T-helper 1 cell treated with Interleukin-12 subunit alpha and Interleukin-12 subunit beta and Interleukin-4 antibody, amounts not matched to agents 30 μg/mL and 1 μg/mL, for 36 hours (primary cell): ENCODE data around the gene MCF2L2.
A peak's percentile ranks its signal among the peaks of the same experiment; 100 is the strongest.

Source experiments
- H3K27ac Mint-ChIP-seq: one replicate; pipeline ENCODE4 v1.8.0; 2021; ENCODE audit warnings: mild to moderate bottlenecking, mixed read lengths
- H3K27me3 Mint-ChIP-seq: one replicate; pipeline ENCODE4 v1.8.0; 2021; ENCODE audit warnings: low read depth, mixed read lengths
- H3K36me3 Mint-ChIP-seq: one replicate; pipeline ENCODE4 v1.8.0; 2021; ENCODE audit warnings: low read depth, mixed read lengths
- H3K4me1 Mint-ChIP-seq: one replicate; pipeline ENCODE4 v1.8.0; 2021; ENCODE audit warnings: low read depth, mixed read lengths
- H3K4me3 Mint-ChIP-seq: one replicate; pipeline ENCODE4 v1.8.0; 2021; ENCODE audit warnings: mild to moderate bottlenecking, moderate library complexity, mixed read lengths
- H3K9me3 Mint-ChIP-seq: one replicate; pipeline ENCODE4 v1.8.0; 2021; ENCODE audit warnings: mixed read lengths

MCF2L2 gene

GRCh38 chr3:183353421-183353820 is 75.0 kb downstream of the MCF2L2 start:
- H3K27me3 Mint-ChIP-seq: no peaks in the 10 kb centered on the region
- no peak overlapping the region for H3K4me3 Mint-ChIP-seq
- H3K4me1 Mint-ChIP-seq: peaks cover 14% of the 10 kb centered on the region
- H3K9me3 Mint-ChIP-seq: no peaks in the 10 kb centered on the region
- no peaks in the 10 kb centered on the region for H3K36me3 Mint-ChIP-seq
- H3K27ac Mint-ChIP-seq: no peak overlapping the region

GRCh38 chr3:183350164-183350563 is 78.3 kb downstream of the MCF2L2 start:
- peak overlapping the region; percentile 23 for H3K27ac Mint-ChIP-seq
- H3K27me3 Mint-ChIP-seq: peaks cover 9% of the 10 kb centered on the region
- H3K9me3 Mint-ChIP-seq: peaks cover 7% of the 10 kb centered on the region
- H3K4me1 Mint-ChIP-seq: peaks cover 14% of the 10 kb centered on the region
- H3K36me3 Mint-ChIP-seq: no peaks in the 10 kb centered on the region
- H3K4me3 Mint-ChIP-seq: no peak overlapping the region

- peaks cover 14% of the 10 kb centered on the region for H3K4me1 Mint-ChIP-seq
- peaks cover 8% of the 10 kb centered on the region for H3K9me3 Mint-ChIP-seq
- H3K36me3 Mint-ChIP-seq: no peaks in the 10 kb centered on the region
- H3K27me3 Mint-ChIP-seq: peaks cover 12% of the 10 kb centered on the region
- no peak overlapping the region for H3K4me3 Mint-ChIP-seq
- peak overlapping the region; percentile 23 for H3K27ac Mint-ChIP-seq
These were observed 78.8 kb downstream of the MCF2L2 start for GRCh38 chr3:183349421-183350157.

GRCh38 chr3:183342824-183343223 is 85.6 kb downstream of the MCF2L2 start:
- Mint-ChIP-seq H3K27me3 (peaks cover 12% of the 10 kb centered on the region), H3K4me3 (no peak overlapping the region), H3K9me3 (peaks cover 8% of the 10 kb centered on the region), H3K36me3 (peaks cover 1% of the 10 kb centered on the region), H3K27ac (peak overlapping the region; percentile 53), H3K4me1 (peaks cover 6% of the 10 kb centered on the region)

- H3K36me3 Mint-ChIP-seq: peaks cover 1% of the 10 kb centered on the region
- peaks cover 8% of the 10 kb centered on the region for H3K9me3 Mint-ChIP-seq
- peaks cover 12% of the 10 kb centered on the region for H3K27me3 Mint-ChIP-seq
- H3K4me1 Mint-ChIP-seq: peaks cover 6% of the 10 kb centered on the region
- no peak overlapping the region for H3K27ac Mint-ChIP-seq
- H3K4me3 Mint-ChIP-seq: no peak overlapping the region
These were observed 86.7 kb downstream of the MCF2L2 start for GRCh38 chr3:183341545-183342288.

- Mint-ChIP-seq H3K36me3 (peaks cover 1% of the 10 kb centered on the region), H3K4me3 (no peak overlapping the region), H3K27ac (no peak overlapping the region), H3K4me1 (peaks cover 6% of the 10 kb centered on the region), H3K9me3 (peaks cover 2% of the 10 kb centered on the region), H3K27me3 (peaks cover 3% of the 10 kb centered on the region)
These were observed 88.2 kb downstream of the MCF2L2 start for GRCh38 chr3:183340222-183340621.

GRCh38 chr3:183339461-183340086 is 88.8 kb downstream of the MCF2L2 start:
- Mint-ChIP-seq H3K4me1 (peaks cover 6% of the 10 kb centered on the region), H3K9me3 (no peaks in the 10 kb centered on the region)

GRCh38 chr3:183338520-183338919 is 89.9 kb downstream of the MCF2L2 start:
- Mint-ChIP-seq H3K27me3 (no peaks in the 10 kb centered on the region), H3K4me1 (peaks cover 6% of the 10 kb centered on the region), H3K36me3 (peaks cover 1% of the 10 kb centered on the region), H3K9me3 (no peaks in the 10 kb centered on the region), H3K4me3 (no peak overlapping the region), H3K27ac (no peak overlapping the region)

More at GRCh38 chr3:183339461-183340086, 88.8 kb downstream of the MCF2L2 start:
- Mint-ChIP-seq H3K4me3 (no peak overlapping the region), H3K27ac (no peak overlapping the region), H3K27me3 (no peaks in the 10 kb centered on the region), H3K36me3 (peaks cover 1% of the 10 kb centered on the region)

- H3K4me3 Mint-ChIP-seq: no peak overlapping the region
- H3K27ac Mint-ChIP-seq: no peak overlapping the region
- H3K9me3 Mint-ChIP-seq: no peaks in the 10 kb centered on the region
- no peaks in the 10 kb centered on the region for H3K36me3 Mint-ChIP-seq
- no peaks in the 10 kb centered on the region for H3K27me3 Mint-ChIP-seq
- H3K4me1 Mint-ChIP-seq: peaks cover 4% of the 10 kb centered on the region
These were observed 95.9 kb downstream of the MCF2L2 start for GRCh38 chr3:183332487-183332886.

- Mint-ChIP-seq H3K9me3 (no peaks in the 10 kb centered on the region), H3K27me3 (no peaks in the 10 kb centered on the region), H3K4me1 (peaks cover 6% of the 10 kb centered on the region), H3K36me3 (no peaks in the 10 kb centered on the region), H3K4me3 (no peak overlapping the region), H3K27ac (no peak overlapping the region)
These were observed 96.9 kb downstream of the MCF2L2 start for GRCh38 chr3:183331498-183331897.

- Mint-ChIP-seq H3K4me1 (peaks cover 6% of the 10 kb centered on the region), H3K4me3 (no peak overlapping the region), H3K27ac (no peak overlapping the region), H3K27me3 (no peaks in the 10 kb centered on the region), H3K9me3 (no peaks in the 10 kb centered on the region), H3K36me3 (no peaks in the 10 kb centered on the region)
These were observed 97.5 kb downstream of the MCF2L2 start for GRCh38 chr3:183330881-183331280.

GRCh38 chr3:183329543-183329942 is 98.9 kb downstream of the MCF2L2 start:
- Mint-ChIP-seq H3K4me1 (peaks cover 6% of the 10 kb centered on the region), H3K36me3 (no peaks in the 10 kb centered on the region), H3K27me3 (no peaks in the 10 kb centered on the region), H3K4me3 (no peak overlapping the region), H3K27ac (no peak overlapping the region), H3K9me3 (no peaks in the 10 kb centered on the region)

GRCh38 chr3:183328823-183329222 is 99.6 kb downstream of the MCF2L2 start:
- no peaks in the 10 kb centered on the region for H3K36me3 Mint-ChIP-seq
- peaks cover 6% of the 10 kb centered on the region for H3K4me1 Mint-ChIP-seq
- H3K27me3 Mint-ChIP-seq: no peaks in the 10 kb centered on the region
- no peak overlapping the region for H3K27ac Mint-ChIP-seq
- no peaks in the 10 kb centered on the region for H3K9me3 Mint-ChIP-seq
- H3K4me3 Mint-ChIP-seq: no peak overlapping the region

- peaks cover 6% of the 10 kb centered on the region for H3K4me1 Mint-ChIP-seq
- H3K9me3 Mint-ChIP-seq: no peaks in the 10 kb centered on the region
- H3K27ac Mint-ChIP-seq: no peak overlapping the region
- no peaks in the 10 kb centered on the region for H3K27me3 Mint-ChIP-seq
- no peak overlapping the region for H3K4me3 Mint-ChIP-seq
- H3K36me3 Mint-ChIP-seq: no peaks in the 10 kb centered on the region
These were observed 100.3 kb downstream of the MCF2L2 start for GRCh38 chr3:183328164-183328563.

GRCh38 chr3:183327343-183327742 is 101.1 kb downstream of the MCF2L2 start:
- Mint-ChIP-seq H3K36me3 (no peaks in the 10 kb centered on the region), H3K9me3 (no peaks in the 10 kb centered on the region), H3K27ac (no peak overlapping the region), H3K4me1 (peaks cover 6% of the 10 kb centered on the region), H3K27me3 (no peaks in the 10 kb centered on the region), H3K4me3 (no peak overlapping the region)
